DND-41 (cell line): Measurements from ENCODE around the gene TSPAN9.

Experiments
- ATAC-seq: fragments of 200-7000 bp; cut with Tn5 transposase; 3 replicates; pipeline ENCODE4 v1.9.1; 2021; ENCODE audit warnings: low read depth; ENCODE audit not compliant: insufficient read depth
- DNase-seq: peaks from one replicate; pipeline ENCODE4 v3.0.0-alpha.2; 2020
- H2AFZ ChIP-seq: 2 replicates; pipeline ENCODE4 v1.6.0; 2012; ENCODE audit warnings: low read depth, low read length
- H3K27ac ChIP-seq: 2 replicates; pipeline ENCODE4 v1.5.1; 2012; ENCODE audit warnings: low read length, inconsistent platforms
- H3K27me3 ChIP-seq: fragments of 200-600 bp; sonication (generic); 2 replicates; pipeline ENCODE4 v1.6.0; 2012; ENCODE audit warnings: low read length, mild to moderate bottlenecking, inconsistent platforms; ENCODE audit not compliant: insufficient read depth, poor library complexity
- H3K36me3 ChIP-seq: 2 replicates; pipeline ENCODE4 v1.5.1; 2012; ENCODE audit warnings: low read length, inconsistent platforms; ENCODE audit not compliant: insufficient read depth
- H3K4me1 ChIP-seq: 2 replicates; pipeline ENCODE4 v1.5.1; 2012; ENCODE audit warnings: mild to moderate bottlenecking, low read length; ENCODE audit not compliant: insufficient read depth
- H3K4me2 ChIP-seq: 2 replicates; pipeline ENCODE4 v1.6.0; 2012; ENCODE audit warnings: mild to moderate bottlenecking, moderate library complexity, low read length, inconsistent platforms; ENCODE audit not compliant: insufficient read depth
- H3K4me3 ChIP-seq, 2 experiments: fragments of 200-600 bp in 1 of 2; shearing (Covaris generic) in 1 of 2; 2 replicates each; pipeline ENCODE4 v1.5.1; 2012 to 2016; ENCODE audit warnings: inconsistent platforms in 2 of 2, low read length in 2 of 2, mild to moderate bottlenecking in 2 of 2, low read depth in 1 of 2, moderate library complexity in 1 of 2
- H3K79me2 ChIP-seq: 2 replicates; pipeline ENCODE4 v1.6.0; 2012; ENCODE audit warnings: low read length, inconsistent platforms; ENCODE audit not compliant: insufficient read depth
- H3K9ac ChIP-seq: 2 replicates; pipeline ENCODE4 v1.6.0; 2012; ENCODE audit warnings: low read depth, mild to moderate bottlenecking, inconsistent platforms, low read length, moderate library complexity
- H3K9me3 ChIP-seq: 2 replicates; pipeline ENCODE4 v1.5.1; 2012; ENCODE audit warnings: low read length, moderate library complexity, mild to moderate bottlenecking, inconsistent platforms; ENCODE audit not compliant: insufficient read depth, severe bottlenecking
- H4K20me1 ChIP-seq: 2 replicates; pipeline ENCODE4 v1.6.0; 2012; ENCODE audit warnings: low read length; ENCODE audit not compliant: insufficient read depth
- CTCF ChIP-seq: IDR thresholded peaks from 2 replicates; pipeline ENCODE4 v1.5.1; 2012; ENCODE audit warnings: borderline replicate concordance, low read length, moderate library complexity, mild to moderate bottlenecking; ENCODE audit not compliant: poor library complexity, severe bottlenecking; ENCODE audit errors: extremely low read depth
- EZH2 ChIP-seq: IDR thresholded peaks from 3 replicates; pipeline ENCODE4 v1.6.1; 2012; ENCODE audit warnings: borderline replicate concordance, low read depth, mild to moderate bottlenecking, moderate library complexity, low read length, inconsistent platforms; ENCODE audit not compliant: severe bottlenecking

Gene TSPAN9

GRCh38 chr12:3251691-3252090 lies 174.5 kb downstream of the TSPAN9 start:
- H3K4me2 ChIP-seq, result no peak overlapping the region
- H3K4me3 ChIP-seq, result no peak overlapping the region
- peaks cover 7% of the 10 kb centered on the region for H3K4me1 ChIP-seq
- peaks cover 3% of the 10 kb centered on the region for H3K27me3 ChIP-seq
- no peak overlapping the region for H3K9ac ChIP-seq
- DNase-seq (no peak), ATAC-seq (no peak)
- no peaks in the 10 kb centered on the region for H3K79me2 ChIP-seq
- no peaks in the 10 kb centered on the region for H3K9me3 ChIP-seq
- H3K27ac ChIP-seq, result no peak overlapping the region
- H3K36me3 ChIP-seq, result no peaks in the 10 kb centered on the region
- TF ChIP-seq EZH2, result no peak
- TF ChIP-seq CTCF, result no peak
- H2AFZ ChIP-seq, result no peak overlapping the region
- no peaks in the 10 kb centered on the region for H4K20me1 ChIP-seq

DNA sequence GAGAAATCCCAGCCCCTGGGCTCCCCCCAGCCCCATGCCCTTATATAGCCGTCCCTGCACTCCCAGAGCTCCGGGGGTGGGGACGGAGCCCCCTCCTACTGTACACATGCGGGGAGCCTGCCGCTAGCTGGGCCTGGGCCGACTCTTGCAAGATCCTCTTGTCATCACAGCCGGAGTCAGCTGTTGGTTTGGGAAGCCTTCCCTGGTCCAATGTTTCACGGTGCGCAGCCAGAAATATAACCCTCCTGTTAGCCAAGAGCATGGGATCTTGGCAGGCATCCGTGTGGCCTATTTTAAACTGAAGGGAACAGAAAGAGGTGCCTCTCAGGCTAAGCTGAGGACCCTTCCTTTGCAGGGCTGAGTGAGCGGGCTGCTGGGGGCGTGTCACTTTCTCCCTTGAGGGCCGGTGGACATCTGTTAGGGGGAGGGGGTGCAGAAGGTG lies 175.3 kb downstream of the TSPAN9 start:
- H4K20me1 ChIP-seq, result no peaks in the 10 kb centered on the region
- no peak overlapping the region for H3K4me2 ChIP-seq
- no peak overlapping the region for H3K9ac ChIP-seq
- H3K4me3 ChIP-seq, result no peak overlapping the region
- ATAC-seq (no peak), DNase-seq (no peak)
- H3K9me3 ChIP-seq, result no peaks in the 10 kb centered on the region
- no peak overlapping the region for H2AFZ ChIP-seq
- no peaks in the 10 kb centered on the region for H3K36me3 ChIP-seq
- no peak overlapping the region for H3K27ac ChIP-seq
- H3K27me3 ChIP-seq, result peaks cover 3% of the 10 kb centered on the region
- TF ChIP-seq CTCF (no peak), EZH2 (no peak)
- peaks cover 7% of the 10 kb centered on the region for H3K4me1 ChIP-seq
- H3K79me2 ChIP-seq, result no peaks in the 10 kb centered on the region

DNA sequence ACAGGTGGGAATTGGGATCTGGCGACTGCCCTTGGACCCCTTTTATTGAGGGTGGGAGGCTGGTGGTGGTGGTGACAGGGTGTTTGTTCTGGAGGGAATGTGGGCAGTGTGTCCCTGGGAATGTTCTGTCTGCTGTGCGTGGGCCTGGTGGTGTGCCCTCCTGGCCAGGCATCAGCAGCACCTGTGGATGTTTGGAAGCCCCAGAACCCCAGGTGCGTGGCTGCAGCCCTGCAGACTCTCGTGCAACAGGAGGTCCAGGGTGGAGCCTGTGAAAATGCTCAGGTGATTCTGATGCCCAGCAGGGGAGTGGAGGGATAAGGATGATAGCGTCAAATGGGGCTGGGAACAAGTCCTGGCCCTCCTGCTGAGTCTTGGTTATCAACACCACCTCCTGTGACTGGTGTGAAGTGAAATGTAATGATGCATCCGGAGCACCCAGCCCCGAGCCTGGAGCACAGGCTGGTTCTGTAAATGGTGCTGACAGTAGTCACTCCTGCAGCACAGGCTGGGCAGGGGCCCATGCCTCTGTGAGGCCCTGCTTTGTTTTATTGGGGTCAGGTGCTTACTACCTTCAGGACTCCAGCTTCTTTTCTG lies 176.6 kb downstream of the TSPAN9 start:
- Histone ChIP-seq H3K9ac (no peak overlapping the region), H3K27me3 (peaks cover 3% of the 10 kb centered on the region), H3K27ac (no peak overlapping the region), H4K20me1 (no peaks in the 10 kb centered on the region), H3K4me3 (no peak overlapping the region), H3K4me1 (peaks cover 6% of the 10 kb centered on the region), H3K4me2 (no peak overlapping the region), H3K36me3 (no peaks in the 10 kb centered on the region), H3K9me3 (no peaks in the 10 kb centered on the region), H3K79me2 (no peaks in the 10 kb centered on the region), H2AFZ (no peak overlapping the region)
- no peak for ATAC-seq
- DNase-seq, result no peak
- no peak for TF ChIP-seq CTCF
- no peak for TF ChIP-seq EZH2

GRCh38 chr12:3255057-3255456 lies 177.9 kb downstream of the TSPAN9 start:
- Histone ChIP-seq H3K36me3 (no peaks in the 10 kb centered on the region), H3K9me3 (no peaks in the 10 kb centered on the region), H3K4me1 (no peaks in the 10 kb centered on the region), H3K27ac (no peak overlapping the region), H3K79me2 (no peaks in the 10 kb centered on the region), H4K20me1 (no peaks in the 10 kb centered on the region), H3K9ac (no peak overlapping the region), H3K27me3 (peaks cover 3% of the 10 kb centered on the region), H3K4me2 (no peak overlapping the region), H2AFZ (no peak overlapping the region), H3K4me3 (no peak overlapping the region)
- TF ChIP-seq CTCF (no peak), EZH2 (no peak)
- no peak for DNase-seq
- no peak for ATAC-seq
